ENCODE data around the gene MGAT4B.

GRCh38 chr5:179763215-179763945, 43.3 kb downstream of the MGAT4B start:
- TF ChIP-seq CTCF (IDR thresholded peaks at IDR 0.05): peak; percentile 51 to 85 (median 77)
- TF ChIP-seq POLR2AphosphoS5 (IDR thresholded peaks at IDR 0.05; ENCODE audit: insufficient read depth in 1 of 2, low read depth in 1 of 2): peak in 1 of 2 donors; percentile 81
- no peak for TF ChIP-seq POLR2A (IDR thresholded peaks at IDR 0.05)
